Measurements from ENCODE around the gene CCDC190. TPM values are rescaled to one million over a fixed set of nuclear protein-coding genes. Genes with fewer than 3 reads are reported as not detected.

CCDC190 gene
- total and polyA plus RNA-seq, 2 experiments from 2014 or later = not detected

- no peak overlapping the region for H3K4me2 ChIP-seq
Observed at GRCh38 chr1:162899422-162900146, 38.6 kb upstream of the CCDC190 start.

More at GRCh38 chr1:162899422-162900146, 38.6 kb upstream of the CCDC190 start:
- H2AFZ ChIP-seq = no peak overlapping the region
- H4K20me1 ChIP-seq (replicated peaks; ENCODE audit: insufficient read depth) = no peaks in the 10 kb centered on the region
- TF ChIP-seq ZNF462 (CRISPR knock-in tag; IDR thresholded peaks at IDR 0.05) = no peak
- TF ChIP-seq NANOG (IDR thresholded peaks at IDR 0.05; ENCODE audit: borderline replicate concordance) = no peak
- TF ChIP-seq EZH2 (IDR thresholded peaks at IDR 0.05; ENCODE audit: low read depth, unreplicated experiment) = no peak
- TF ChIP-seq ZNF331 (CRISPR knock-in tag; IDR thresholded peaks at IDR 0.05; ENCODE audit: low read depth) = no peak
- no peak for TF ChIP-seq REST (IDR thresholded peaks at IDR 0.05; ENCODE audit: unreplicated experiment)
- no peak for TF ChIP-seq CREB1 (CRISPR knock-in tag; IDR thresholded peaks at IDR 0.05; ENCODE audit: low read depth)
- no peak for TF ChIP-seq EZH2phosphoT487 (IDR thresholded peaks at IDR 0.05; ENCODE audit: unreplicated experiment)
- no peak for TF ChIP-seq ZNF114 (CRISPR knock-in tag; IDR thresholded peaks at IDR 0.05)
- no peak for TF ChIP-seq CTCF (conservative IDR thresholded peaks at IDR 0.05; ENCODE audit: low read depth in 2 of 2)
- no peak for TF ChIP-seq POLR2AphosphoS5 (IDR thresholded peaks at IDR 0.05; ENCODE audit: low read depth)
- no peak for TF ChIP-seq ETS1 (IDR thresholded peaks at IDR 0.05)
- TF ChIP-seq JUNB (IDR thresholded peaks at IDR 0.05; ENCODE audit: unreplicated experiment) = no peak
- TF ChIP-seq STAT1 (IDR thresholded peaks at IDR 0.05; ENCODE audit: unreplicated experiment) = no peak
- ATAC-seq (no peak), DNase-seq (ENCODE audit: low spot score) (no peak)
- Mint-ChIP-seq H3K4me1 (peaks cover 1% of the 10 kb centered on the region; the same call in 2 of the 3 replicates), H3K9me3 (no peaks in the 10 kb centered on the region), H3K27ac (no peak overlapping the region), H3K4me3 (no peak overlapping the region), H3K27me3 (ENCODE audit: insufficient read depth, low read depth, poor library complexity) (no peaks in the 10 kb centered on the region), H3K36me3 (ENCODE audit: low read depth) (no peaks in the 10 kb centered on the region)
- H3K36me3 ChIP-seq (ENCODE audit: insufficient read depth) = no peaks in the 10 kb centered on the region
- H3K27me3 ChIP-seq (ENCODE audit: insufficient read depth) = no peaks in the 10 kb centered on the region
- no peak overlapping the region for H3K27ac ChIP-seq (ENCODE audit: low read depth)
- no peaks in the 10 kb centered on the region for H3F3A ChIP-seq (replicated peaks; ENCODE audit: low read depth)
- H3K4me1 ChIP-seq (ENCODE audit: insufficient read depth) = no peaks in the 10 kb centered on the region
- H3K9me2 ChIP-seq (ENCODE audit: insufficient read depth) = no peaks in the 10 kb centered on the region
- no peaks in the 10 kb centered on the region for H3K79me2 ChIP-seq (replicated peaks; ENCODE audit: insufficient read depth)
- H3K4me3 ChIP-seq = no peak overlapping the region
